Activated gamma-delta T cell treated with anti-CD3 and anti-CD28 coated beads, Interleukin-2, amount 50 U/mL, for 16 hours (primary cell): ENCODE measurements around the gene AGL.
"Not testable (repeated sequence)": the region's sequence is repeated elsewhere in the genome, so short reads cannot be mapped to it uniquely, and the experiment has no call there.

Experiments used
- DNase-seq: peaks from one replicate; pipeline ENCODE4 v3.0.0-alpha.2; 2020; ENCODE audit warnings: low read depth

AGL gene

GRCh38 chr1:99851850-99852454, 1.8 kb downstream of the AGL start:
- DNase-seq = no peak

- DNase-seq = no peak
These were observed 2.5 kb downstream of the AGL start for GRCh38 chr1:99852648-99853047.

GRCh38 chr1:99855914-99856450, 5.8 kb downstream of the AGL start:
- no peak for DNase-seq

GRCh38 chr1:99857041-99857440, 6.9 kb downstream of the AGL start:
- not testable (repeated sequence) for DNase-seq

GRCh38 chr1:99858286-99858685, 8.1 kb downstream of the AGL start:
- DNase-seq = no peak

- DNase-seq = no peak
These were observed 8.7 kb downstream of the AGL start for GRCh38 chr1:99858881-99859280.

GRCh38 chr1:99860703-99861102, 10.5 kb downstream of the AGL start:
- DNase-seq = no peak

- DNase-seq = no peak
These were observed 17.5 kb downstream of the AGL start for GRCh38 chr1:99867682-99868081.

- DNase-seq = no peak
These were observed 19.1 kb downstream of the AGL start for GRCh38 chr1:99869304-99869703.

- no peak for DNase-seq
These were observed 19.6 kb downstream of the AGL start for GRCh38 chr1:99869723-99870122.

- no peak for DNase-seq
These were observed 21.9 kb downstream of the AGL start for GRCh38 chr1:99872063-99872462.

GRCh38 chr1:99877568-99877967, 27.4 kb downstream of the AGL start:
- no peak for DNase-seq

- DNase-seq = no peak
These were observed 36.0 kb downstream of the AGL start for GRCh38 chr1:99886179-99886578.

GRCh38 chr1:99886841-99887240, 36.7 kb downstream of the AGL start:
- no peak for DNase-seq

GRCh38 chr1:99887890-99888289, 37.7 kb downstream of the AGL start:
- DNase-seq = no peak

- no peak for DNase-seq
These were observed 41.8 kb downstream of the AGL start for GRCh38 chr1:99891997-99892396.

- not testable (repeated sequence) for DNase-seq
These were observed 53.1 kb downstream of the AGL start for GRCh38 chr1:99903278-99903677.

GRCh38 chr1:99906535-99906934, 56.4 kb downstream of the AGL start:
- no peak for DNase-seq

GRCh38 chr1:99917214-99917613, 67.1 kb downstream of the AGL start:
- DNase-seq = no peak

- no peak for DNase-seq
These were observed 69.1 kb downstream of the AGL start for GRCh38 chr1:99919220-99919619.

GRCh38 chr1:99934801-99935200, 84.6 kb downstream of the AGL start:
- no peak for DNase-seq

GRCh38 chr1:99935534-99935933, 85.4 kb downstream of the AGL start:
- no peak for DNase-seq

- DNase-seq = no peak
These were observed 85.9 kb downstream of the AGL start for GRCh38 chr1:99936071-99936470.

- DNase-seq = no peak
These were observed 92.6 kb downstream of the AGL start for GRCh38 chr1:99942723-99943122.
